ENCODE measurements around the gene KIAA1614.

KIAA1614 gene

GRCh38 chr1:180937624-180938225 is 25.0 kb downstream of the KIAA1614 start:
- H3K9me3 ChIP-seq (ENCODE audit: low read length) = no peaks in the 10 kb centered on the region
- no peak overlapping the region for H3K9ac ChIP-seq (ENCODE audit: low read length)
- H3K27ac ChIP-seq (ENCODE audit: low read depth, low read length) = no peak overlapping the region
- H3K4me3 ChIP-seq (ENCODE audit: low read depth in 1 of 2, low read length in 2 of 2) = no peak overlapping the region
- H3K36me3 ChIP-seq (ENCODE audit: insufficient read depth, low read length) = peaks cover 40% of the 10 kb centered on the region
- no peaks in the 10 kb centered on the region for H3K4me1 ChIP-seq (ENCODE audit: insufficient read depth, low read length)
- H3K27me3 ChIP-seq (ENCODE audit: control insufficient read depth in 1 of 2, insufficient read depth in 2 of 2, low read length in 2 of 2) = no peaks in the 10 kb centered on the region

GRCh38 chr1:180939073-180939710 is 26.5 kb downstream of the KIAA1614 start:
- Histone ChIP-seq H3K9me3 (ENCODE audit: low read length) (no peaks in the 10 kb centered on the region), H3K27me3 (ENCODE audit: control insufficient read depth in 1 of 2, insufficient read depth in 2 of 2, low read length in 2 of 2) (no peaks in the 10 kb centered on the region), H3K9ac (ENCODE audit: low read length) (no peak overlapping the region), H3K36me3 (ENCODE audit: insufficient read depth, low read length) (peaks cover 45% of the 10 kb centered on the region), H3K4me3 (ENCODE audit: low read depth in 1 of 2, low read length in 2 of 2) (no peak overlapping the region), H3K4me1 (ENCODE audit: insufficient read depth, low read length) (no peaks in the 10 kb centered on the region), H3K27ac (ENCODE audit: low read depth, low read length) (no peak overlapping the region)

GRCh38 chr1:180939711-180940103 is 27.0 kb downstream of the KIAA1614 start:
- Histone ChIP-seq H3K27me3 (ENCODE audit: control insufficient read depth in 1 of 2, insufficient read depth in 2 of 2, low read length in 2 of 2) (no peaks in the 10 kb centered on the region), H3K9ac (ENCODE audit: low read length) (no peak overlapping the region), H3K9me3 (ENCODE audit: low read length) (no peaks in the 10 kb centered on the region), H3K27ac (ENCODE audit: low read depth, low read length) (no peak overlapping the region), H3K4me1 (ENCODE audit: insufficient read depth, low read length) (no peaks in the 10 kb centered on the region), H3K36me3 (ENCODE audit: insufficient read depth, low read length) (peaks cover 51% of the 10 kb centered on the region), H3K4me3 (ENCODE audit: low read depth in 1 of 2, low read length in 2 of 2) (no peak overlapping the region)

GRCh38 chr1:180940445-180940844 is 27.7 kb downstream of the KIAA1614 start:
- Histone ChIP-seq H3K27ac (ENCODE audit: low read depth, low read length) (no peak overlapping the region), H3K4me1 (ENCODE audit: insufficient read depth, low read length) (no peaks in the 10 kb centered on the region), H3K4me3 (ENCODE audit: low read depth in 1 of 2, low read length in 2 of 2) (no peak overlapping the region), H3K9me3 (ENCODE audit: low read length) (no peaks in the 10 kb centered on the region), H3K36me3 (ENCODE audit: insufficient read depth, low read length) (peaks cover 56% of the 10 kb centered on the region), H3K9ac (ENCODE audit: low read length) (no peak overlapping the region), H3K27me3 (ENCODE audit: control insufficient read depth in 1 of 2, insufficient read depth in 2 of 2, low read length in 2 of 2) (no peaks in the 10 kb centered on the region)

GRCh38 chr1:180941518-180942275 is 29.0 kb downstream of the KIAA1614 start:
- H3K4me3 ChIP-seq (ENCODE audit: low read depth in 1 of 2, low read length in 2 of 2) = no peak overlapping the region
- H3K27me3 ChIP-seq (ENCODE audit: control insufficient read depth in 1 of 2, insufficient read depth in 2 of 2, low read length in 2 of 2) = no peaks in the 10 kb centered on the region
- H3K9ac ChIP-seq (ENCODE audit: low read length) = no peak overlapping the region
- no peaks in the 10 kb centered on the region for H3K4me1 ChIP-seq (ENCODE audit: insufficient read depth, low read length)
- peaks cover 56% of the 10 kb centered on the region for H3K36me3 ChIP-seq (ENCODE audit: insufficient read depth, low read length)
- no peak overlapping the region for H3K27ac ChIP-seq (ENCODE audit: low read depth, low read length)
- no peaks in the 10 kb centered on the region for H3K9me3 ChIP-seq (ENCODE audit: low read length)

- no peaks in the 10 kb centered on the region for H3K27me3 ChIP-seq (ENCODE audit: control insufficient read depth in 1 of 2, insufficient read depth in 2 of 2, low read length in 2 of 2)
- H3K27ac ChIP-seq (ENCODE audit: low read depth, low read length) = no peak overlapping the region
- no peaks in the 10 kb centered on the region for H3K4me1 ChIP-seq (ENCODE audit: insufficient read depth, low read length)
- H3K9ac ChIP-seq (ENCODE audit: low read length) = no peak overlapping the region
- H3K36me3 ChIP-seq (ENCODE audit: insufficient read depth, low read length) = peaks cover 42% of the 10 kb centered on the region
- no peaks in the 10 kb centered on the region for H3K9me3 ChIP-seq (ENCODE audit: low read length)
- H3K4me3 ChIP-seq (ENCODE audit: low read depth in 1 of 2, low read length in 2 of 2) = no peak overlapping the region
These were observed 32.5 kb downstream of the KIAA1614 start for GRCh38 chr1:180945151-180945550.

- H3K4me1 ChIP-seq (ENCODE audit: insufficient read depth, low read length) = no peaks in the 10 kb centered on the region
- H3K27ac ChIP-seq (ENCODE audit: low read depth, low read length) = no peak overlapping the region
- no peak overlapping the region for H3K4me3 ChIP-seq (ENCODE audit: low read depth in 1 of 2, low read length in 2 of 2)
- peaks cover 42% of the 10 kb centered on the region for H3K36me3 ChIP-seq (ENCODE audit: insufficient read depth, low read length)
- no peaks in the 10 kb centered on the region for H3K9me3 ChIP-seq (ENCODE audit: low read length)
- no peaks in the 10 kb centered on the region for H3K27me3 ChIP-seq (ENCODE audit: control insufficient read depth in 1 of 2, insufficient read depth in 2 of 2, low read length in 2 of 2)
- no peak overlapping the region for H3K9ac ChIP-seq (ENCODE audit: low read length)
These were observed 32.9 kb downstream of the KIAA1614 start for GRCh38 chr1:180945551-180945950.

- no peaks in the 10 kb centered on the region for H3K27me3 ChIP-seq (ENCODE audit: control insufficient read depth in 1 of 2, insufficient read depth in 2 of 2, low read length in 2 of 2)
- no peaks in the 10 kb centered on the region for H3K4me1 ChIP-seq (ENCODE audit: insufficient read depth, low read length)
- H3K36me3 ChIP-seq (ENCODE audit: insufficient read depth, low read length) = peaks cover 42% of the 10 kb centered on the region
- no peak overlapping the region for H3K27ac ChIP-seq (ENCODE audit: low read depth, low read length)
- no peak overlapping the region for H3K4me3 ChIP-seq (ENCODE audit: low read depth in 1 of 2, low read length in 2 of 2)
- H3K9me3 ChIP-seq (ENCODE audit: low read length) = no peaks in the 10 kb centered on the region
- H3K9ac ChIP-seq (ENCODE audit: low read length) = no peak overlapping the region
These were observed 33.4 kb downstream of the KIAA1614 start for GRCh38 chr1:180946056-180946455.

GRCh38 chr1:180946541-180947498 is 34.1 kb downstream of the KIAA1614 start:
- H3K4me1 ChIP-seq (ENCODE audit: insufficient read depth, low read length) = no peaks in the 10 kb centered on the region
- H3K27ac ChIP-seq (ENCODE audit: low read depth, low read length) = no peak overlapping the region
- no peak overlapping the region for H3K9ac ChIP-seq (ENCODE audit: low read length)
- H3K36me3 ChIP-seq (ENCODE audit: insufficient read depth, low read length) = peaks cover 37% of the 10 kb centered on the region
- H3K27me3 ChIP-seq (ENCODE audit: control insufficient read depth in 1 of 2, insufficient read depth in 2 of 2, low read length in 2 of 2) = no peaks in the 10 kb centered on the region
- no peak overlapping the region for H3K4me3 ChIP-seq (ENCODE audit: low read depth in 1 of 2, low read length in 2 of 2)
- no peaks in the 10 kb centered on the region for H3K9me3 ChIP-seq (ENCODE audit: low read length)

GRCh38 chr1:180947499-180947885 is 34.8 kb downstream of the KIAA1614 start:
- no peak overlapping the region for H3K9ac ChIP-seq (ENCODE audit: low read length)
- no peaks in the 10 kb centered on the region for H3K9me3 ChIP-seq (ENCODE audit: low read length)
- H3K36me3 ChIP-seq (ENCODE audit: insufficient read depth, low read length) = peaks cover 35% of the 10 kb centered on the region
- no peaks in the 10 kb centered on the region for H3K27me3 ChIP-seq (ENCODE audit: control insufficient read depth in 1 of 2, insufficient read depth in 2 of 2, low read length in 2 of 2)
- no peak overlapping the region for H3K27ac ChIP-seq (ENCODE audit: low read depth, low read length)
- no peak overlapping the region for H3K4me3 ChIP-seq (ENCODE audit: low read depth in 1 of 2, low read length in 2 of 2)
- no peaks in the 10 kb centered on the region for H3K4me1 ChIP-seq (ENCODE audit: insufficient read depth, low read length)
